ENCODE measurements around the gene COL15A1. TPM values are rescaled to one million over a fixed set of nuclear protein-coding genes. Genes with fewer than 3 reads are reported as not detected.

Gene COL15A1
- total RNA-seq, 1 donor from 2014 or later, result 0.05 TPM

- DNase-seq (ENCODE audit: low read depth), result no peak
These were observed 997 bp downstream of the COL15A1 start for GRCh38 chr9:98944734-98945074.

- DNase-seq (ENCODE audit: low read depth), result no peak
These were observed 5.9 kb downstream of the COL15A1 start for GRCh38 chr9:98949565-98949964.

GRCh38 chr9:98950262-98950661, 6.6 kb downstream of the COL15A1 start:
- no peak for DNase-seq (ENCODE audit: low read depth)

GRCh38 chr9:98951967-98952366, 8.3 kb downstream of the COL15A1 start:
- DNase-seq (ENCODE audit: low read depth), result peak; percentile 6

GRCh38 chr9:98953581-98954243, 10.0 kb downstream of the COL15A1 start:
- no peak for DNase-seq (ENCODE audit: low read depth)

- DNase-seq (ENCODE audit: low read depth), result no peak
These were observed 10.5 kb downstream of the COL15A1 start for GRCh38 chr9:98954244-98954610.

- no peak for DNase-seq (ENCODE audit: low read depth)
These were observed 11.6 kb downstream of the COL15A1 start for GRCh38 chr9:98955259-98955658.

GRCh38 chr9:98957826-98958225, 14.1 kb downstream of the COL15A1 start:
- DNase-seq (ENCODE audit: low read depth), result no peak

GRCh38 chr9:98958271-98958984, 14.7 kb downstream of the COL15A1 start:
- no peak for DNase-seq (ENCODE audit: low read depth)

- DNase-seq (ENCODE audit: low read depth), result no peak
These were observed 16.7 kb downstream of the COL15A1 start for GRCh38 chr9:98960409-98960808.

- DNase-seq (ENCODE audit: low read depth), result no peak
These were observed 17.9 kb downstream of the COL15A1 start for GRCh38 chr9:98961513-98962180.

GRCh38 chr9:98962181-98962560, 18.5 kb downstream of the COL15A1 start:
- no peak for DNase-seq (ENCODE audit: low read depth)

GRCh38 chr9:98962861-98963260, 19.2 kb downstream of the COL15A1 start:
- peak; percentile 52 for DNase-seq (ENCODE audit: low read depth)

GRCh38 chr9:98964201-98964600, 20.5 kb downstream of the COL15A1 start:
- DNase-seq (ENCODE audit: low read depth), result no peak

GRCh38 chr9:98964911-98965336, 21.2 kb downstream of the COL15A1 start:
- DNase-seq (ENCODE audit: low read depth), result no peak

- DNase-seq (ENCODE audit: low read depth), result no peak
These were observed 23.0 kb downstream of the COL15A1 start for GRCh38 chr9:98966676-98967075.

GRCh38 chr9:98967257-98967656, 23.6 kb downstream of the COL15A1 start:
- no peak for DNase-seq (ENCODE audit: low read depth)

GRCh38 chr9:98967680-98968079, 24.0 kb downstream of the COL15A1 start:
- no peak for DNase-seq (ENCODE audit: low read depth)

- no peak for DNase-seq (ENCODE audit: low read depth)
These were observed 25.1 kb downstream of the COL15A1 start for GRCh38 chr9:98968601-98969337.

GRCh38 chr9:98970532-98971041, 26.9 kb downstream of the COL15A1 start:
- no peak for DNase-seq (ENCODE audit: low read depth)

- no peak for DNase-seq (ENCODE audit: low read depth)
These were observed 27.6 kb downstream of the COL15A1 start for GRCh38 chr9:98971168-98971914.

GRCh38 chr9:98971915-98972223, 28.2 kb downstream of the COL15A1 start:
- DNase-seq (ENCODE audit: low read depth), result no peak
